Activated CD8-positive, alpha-beta memory T cell treated with anti-CD3 and anti-CD28 coated beads, Interleukin-2, amount 10 ng/mL, durations not matched to agents 7 days and 5 days (primary cell): ENCODE results near the gene SIGLECL1. TPM values are rescaled to one million over a fixed set of nuclear protein-coding genes. Genes with fewer than 3 reads are reported as not detected.

Experiments used
- ATAC-seq: fragments of 150-1000 bp; cut with Tn5 transposase; one replicate; pipeline ENCODE4 v1.10.0; 2021; ENCODE audit warnings: moderate library complexity
- CTCF ChIA-PET: fragments of 350-600 bp; sonication (Branson Sonifier 250); formaldehyde crosslinking; loops from one replicate; lab custom pipeline; 2021; ENCODE audit warnings: antibody characterized with exemption; lab: Charles Lee
- DNase-seq: peaks from one replicate; pipeline ENCODE4 v3.0.0-alpha.2; 2020
- H3K27ac Mint-ChIP-seq: one replicate; pipeline ENCODE4 v1.8.0; 2021; ENCODE audit warnings: mild to moderate bottlenecking, mixed read lengths
- H3K27me3 Mint-ChIP-seq: one replicate; pipeline ENCODE4 v1.8.0; 2021; ENCODE audit warnings: mixed read lengths
- H3K36me3 Mint-ChIP-seq: one replicate; pipeline ENCODE4 v1.8.0; 2021; ENCODE audit warnings: mild to moderate bottlenecking, mixed read lengths
- H3K4me1 Mint-ChIP-seq: one replicate; pipeline ENCODE4 v1.8.0; 2021; ENCODE audit warnings: mixed read lengths
- H3K4me3 Mint-ChIP-seq: one replicate; pipeline ENCODE4 v1.8.0; 2021; ENCODE audit warnings: mild to moderate bottlenecking, moderate library complexity, mixed read lengths
- H3K9me3 Mint-ChIP-seq: one replicate; pipeline ENCODE4 v1.8.0; 2022; ENCODE audit warnings: low read depth, mixed read lengths
- total RNA-seq, 2 experiments: library from RNA; stranded (reverse); gene quantifications; one replicate each; pipeline ENCODE4 v1.2.3, GENCODE V29; 2021

SIGLECL1 gene
- total RNA-seq, 2 experiments from 2014 or later: not detected

DNA sequence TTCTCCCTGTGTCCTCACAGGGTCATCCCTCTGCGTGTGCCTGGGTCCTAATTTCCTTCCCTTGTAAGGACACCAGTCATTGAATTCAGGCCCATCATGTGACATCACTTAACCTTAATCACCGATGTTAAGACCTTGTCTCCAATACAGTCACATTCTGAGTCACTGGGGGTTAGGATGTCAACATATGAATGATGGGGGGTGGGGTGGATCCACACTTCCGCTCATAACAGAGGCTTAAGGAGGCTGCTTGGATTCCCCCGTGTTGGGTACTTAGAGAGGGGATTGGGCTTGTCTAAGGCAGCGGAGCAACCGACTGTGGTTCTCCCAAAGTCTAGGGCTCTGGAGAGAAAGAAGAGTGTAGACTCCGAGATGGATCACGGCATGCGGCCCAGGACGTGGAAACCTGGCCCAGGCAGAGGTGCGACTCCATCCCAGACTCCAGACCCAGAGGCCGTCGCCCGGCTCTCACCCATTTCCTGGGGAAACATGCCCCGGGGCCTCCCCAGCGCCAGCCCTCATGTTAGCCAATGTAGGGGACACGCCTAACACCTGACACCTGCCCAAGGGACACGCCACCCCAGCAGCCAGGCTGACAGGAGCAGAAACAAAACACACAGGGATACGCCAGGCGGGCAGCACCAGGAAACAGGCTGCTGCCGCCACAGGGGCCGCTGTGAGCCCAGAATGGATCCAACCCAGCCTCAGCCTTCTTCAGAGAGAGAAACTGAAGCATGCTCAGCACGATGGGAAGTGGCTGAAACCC is 43.5 kb downstream of the SIGLECL1 start:
- no peak for ATAC-seq
- no peaks in the 10 kb centered on the region for H3K9me3 Mint-ChIP-seq

DNA sequence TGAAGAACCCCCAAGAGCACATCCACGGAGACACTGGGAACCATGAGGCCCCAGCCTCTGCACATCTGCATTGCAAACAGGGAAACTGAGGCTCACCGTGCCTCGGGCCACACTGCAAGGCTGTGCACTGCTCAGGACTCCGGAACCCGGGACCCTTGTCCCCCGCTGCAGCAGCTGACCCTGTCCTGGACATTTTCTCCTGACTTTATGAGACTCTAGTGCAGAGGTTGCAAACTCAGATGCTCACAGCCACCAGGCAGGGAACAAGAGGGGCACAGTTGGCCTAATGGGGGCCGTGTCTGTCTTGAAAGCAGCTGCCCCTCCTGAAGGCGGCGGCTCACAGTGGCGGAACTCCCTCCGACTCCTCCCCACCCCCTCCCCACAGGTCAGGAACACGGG is 44.1 kb downstream of the SIGLECL1 start:
- CTCF ChIA-PET: no interaction called here
- peaks cover 2% of the 10 kb centered on the region for H3K27me3 Mint-ChIP-seq
- ATAC-seq (no peak), DNase-seq (no peak)
- no peak overlapping the region for H3K4me3 Mint-ChIP-seq
- no peaks in the 10 kb centered on the region for H3K36me3 Mint-ChIP-seq
- H3K9me3 Mint-ChIP-seq: no peaks in the 10 kb centered on the region
- H3K4me1 Mint-ChIP-seq: no peaks in the 10 kb centered on the region
- H3K27ac Mint-ChIP-seq: no peak overlapping the region

More for the DNA sequence above, 43.5 kb downstream of the SIGLECL1 start:
- no peak for DNase-seq
- CTCF ChIA-PET: no interaction called here
- Mint-ChIP-seq H3K27ac (no peak overlapping the region), H3K36me3 (no peaks in the 10 kb centered on the region), H3K4me3 (no peak overlapping the region), H3K4me1 (no peaks in the 10 kb centered on the region), H3K27me3 (peaks cover 2% of the 10 kb centered on the region)

DNA sequence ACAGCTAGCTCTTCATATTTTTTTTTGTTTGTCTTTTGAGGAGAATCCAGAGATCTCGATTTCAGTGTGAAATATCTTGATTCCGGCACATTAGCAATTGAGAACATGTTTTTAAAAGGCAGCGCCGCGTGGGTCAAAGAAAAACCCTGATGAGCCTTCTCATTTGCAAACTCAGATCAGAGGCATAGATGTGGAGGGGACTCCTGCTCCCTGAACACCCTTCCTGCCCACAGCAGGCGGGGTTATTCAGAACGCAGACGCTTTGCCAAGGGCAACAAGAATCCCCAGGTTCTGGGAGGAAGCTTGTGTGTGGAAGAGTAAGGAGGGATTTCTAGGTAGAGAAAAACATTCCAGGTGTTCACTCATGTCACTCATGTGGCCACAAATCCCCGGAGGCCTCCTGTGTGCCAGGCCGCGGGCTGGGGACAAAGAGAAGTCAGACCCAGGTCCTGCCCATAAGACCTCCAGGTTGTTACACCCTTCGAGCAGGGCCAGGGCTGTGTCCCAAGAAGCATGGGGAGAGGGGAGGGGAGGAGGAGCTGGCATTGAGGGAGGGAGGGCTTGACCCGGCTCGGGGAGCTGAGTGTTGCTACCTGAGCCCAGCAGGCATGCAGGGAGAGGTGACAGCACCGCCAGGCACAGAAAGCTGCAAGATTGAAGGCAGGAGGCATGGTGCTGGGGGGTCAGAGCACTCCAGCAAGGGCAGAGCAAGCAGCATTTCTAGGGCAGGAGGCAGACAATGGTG is 44.7 kb downstream of the SIGLECL1 start:
- H3K4me3 Mint-ChIP-seq: no peak overlapping the region
- CTCF ChIA-PET: interaction anchor here (1.0 kb wide), 1 partner anchor 361 kb away, joined by 4 read pairs; no protein-coding TSS in a partner anchor
- H3K9me3 Mint-ChIP-seq: no peaks in the 10 kb centered on the region
- H3K4me1 Mint-ChIP-seq: no peaks in the 10 kb centered on the region
- H3K27ac Mint-ChIP-seq: no peak overlapping the region
- no peak for ATAC-seq
- H3K36me3 Mint-ChIP-seq: no peaks in the 10 kb centered on the region
- H3K27me3 Mint-ChIP-seq: no peaks in the 10 kb centered on the region
- DNase-seq: no peak

DNA sequence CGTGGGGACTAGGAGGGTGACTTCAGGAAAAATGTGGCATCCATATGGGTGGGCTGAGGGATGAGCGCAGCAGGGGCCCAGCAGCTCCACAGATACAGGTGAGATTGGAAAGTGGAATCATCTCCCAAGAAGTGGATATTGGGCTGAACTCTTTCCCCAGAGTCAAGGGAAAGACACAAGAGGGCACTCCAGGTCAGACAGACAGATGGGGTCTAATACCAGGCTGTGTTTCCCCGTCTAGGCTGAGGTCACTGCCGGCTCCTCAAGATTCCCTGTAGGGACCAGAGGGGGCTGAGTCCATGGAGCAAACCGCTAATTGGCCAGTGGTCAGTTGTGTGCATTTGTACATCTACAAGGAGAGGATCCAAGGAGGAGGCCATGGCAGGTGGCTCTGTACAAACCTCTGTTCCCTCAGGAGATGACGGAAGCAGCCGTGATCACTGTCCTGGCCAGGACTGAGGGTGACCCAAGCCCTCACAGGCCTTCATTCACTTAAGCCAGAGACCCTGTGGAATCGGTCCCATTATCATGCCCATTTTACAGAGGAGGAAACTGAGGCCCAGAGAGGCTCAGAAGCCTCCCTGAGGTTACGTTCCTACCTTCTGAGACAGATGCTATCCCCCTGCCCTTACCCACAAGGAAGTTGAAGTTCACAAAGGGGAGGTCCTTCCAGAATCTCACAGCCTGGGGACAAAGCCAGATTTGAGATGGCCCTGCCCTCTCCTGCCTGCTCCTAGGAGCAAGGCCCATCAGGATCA is 45.6 kb downstream of the SIGLECL1 start:
- Mint-ChIP-seq H3K27ac (no peak overlapping the region), H3K4me3 (no peak overlapping the region), H3K36me3 (no peaks in the 10 kb centered on the region), H3K27me3 (peaks cover 1% of the 10 kb centered on the region), H3K9me3 (no peaks in the 10 kb centered on the region), H3K4me1 (no peaks in the 10 kb centered on the region)
- DNase-seq (no peak), ATAC-seq (no peak)
- CTCF ChIA-PET: interaction anchor here (1.0 kb wide), 1 partner anchor 360 kb away, joined by 4 read pairs; no protein-coding TSS in a partner anchor

DNA sequence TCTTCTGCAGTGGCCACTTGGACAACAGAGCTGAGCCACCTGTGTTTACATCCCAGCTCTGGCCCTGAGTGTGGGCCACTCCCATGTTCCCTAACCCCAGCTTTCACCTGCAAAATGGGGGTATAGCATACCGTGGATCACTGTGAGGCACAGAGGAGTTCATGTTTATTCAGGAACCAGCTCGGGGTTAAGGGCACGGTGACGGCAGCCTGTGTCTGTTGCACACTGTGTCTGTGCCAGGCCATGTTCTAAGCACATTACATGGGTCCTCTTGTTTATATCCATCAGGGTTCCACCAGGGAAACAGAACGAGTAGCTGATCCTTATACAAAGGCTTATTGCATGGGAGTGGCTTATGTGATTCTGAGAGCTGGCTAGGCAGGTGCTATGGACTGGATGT is 46.5 kb downstream of the SIGLECL1 start:
- H3K9me3 Mint-ChIP-seq: no peaks in the 10 kb centered on the region
- CTCF ChIA-PET: no interaction called here
- no peak overlapping the region for H3K4me3 Mint-ChIP-seq
- H3K27me3 Mint-ChIP-seq: peaks cover 6% of the 10 kb centered on the region
- no peaks in the 10 kb centered on the region for H3K36me3 Mint-ChIP-seq
- DNase-seq: no peak
- H3K27ac Mint-ChIP-seq: no peak overlapping the region
- H3K4me1 Mint-ChIP-seq: no peaks in the 10 kb centered on the region
- no peak for ATAC-seq

DNA sequence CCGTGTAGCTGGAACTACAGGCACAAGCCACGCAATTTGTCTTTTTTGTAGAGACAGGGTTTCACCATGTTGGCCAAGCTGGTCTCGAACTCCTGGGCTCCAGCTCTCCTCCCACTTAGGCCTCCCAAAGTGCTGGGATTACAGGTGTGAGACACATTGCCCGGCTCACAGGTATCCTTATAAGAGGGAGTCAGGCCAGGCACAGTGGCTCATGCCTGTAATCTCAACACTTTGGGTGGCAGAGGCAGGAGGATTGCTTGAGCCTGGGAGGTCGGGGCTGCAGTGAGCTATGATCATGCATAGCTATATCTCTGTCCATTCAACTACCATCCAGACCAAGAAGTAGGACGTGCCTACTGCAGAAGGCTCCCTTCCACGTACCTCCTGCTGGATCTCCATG is 50.4 kb downstream of the SIGLECL1 start:
- Mint-ChIP-seq H3K36me3 (no peaks in the 10 kb centered on the region), H3K4me1 (no peaks in the 10 kb centered on the region), H3K27me3 (peaks cover 12% of the 10 kb centered on the region), H3K9me3 (peaks cover 2% of the 10 kb centered on the region), H3K4me3 (no peak overlapping the region), H3K27ac (no peak overlapping the region)
- DNase-seq (no peak), ATAC-seq (no peak)
- CTCF ChIA-PET: interaction anchor here (0.6 to 1.3 kb wide), 3 partner anchors 42 to 356 kb away, joined by 3 to 4 read pairs (median 4); no protein-coding TSS in a partner anchor

DNA sequence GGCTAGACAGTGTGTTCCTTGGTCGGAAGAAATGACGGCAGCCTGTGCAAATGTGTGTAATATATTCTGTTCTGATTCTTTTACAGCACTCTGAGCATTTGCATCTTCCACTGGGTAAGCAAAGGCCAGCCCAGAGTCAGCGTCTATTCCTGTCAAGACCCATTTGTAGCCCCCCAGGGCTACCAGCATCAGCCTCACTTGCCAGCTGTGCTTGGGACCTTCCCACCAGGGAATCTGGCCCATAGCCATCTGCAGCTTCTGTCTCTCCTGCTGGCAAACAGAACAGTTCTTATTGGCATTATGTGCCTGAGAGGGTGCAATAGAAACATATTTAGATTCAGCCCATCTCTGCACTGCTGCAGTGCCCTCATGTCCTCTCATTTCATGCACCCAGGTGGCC is 54.6 kb downstream of the SIGLECL1 start:
- no peak for DNase-seq
- H3K27ac Mint-ChIP-seq: no peak overlapping the region
- peaks cover 8% of the 10 kb centered on the region for H3K9me3 Mint-ChIP-seq
- no peaks in the 10 kb centered on the region for H3K36me3 Mint-ChIP-seq
- no peak overlapping the region for H3K4me3 Mint-ChIP-seq
- H3K27me3 Mint-ChIP-seq: peaks cover 28% of the 10 kb centered on the region
- no peaks in the 10 kb centered on the region for H3K4me1 Mint-ChIP-seq
- no peak for ATAC-seq
- CTCF ChIA-PET: no interaction called here

DNA sequence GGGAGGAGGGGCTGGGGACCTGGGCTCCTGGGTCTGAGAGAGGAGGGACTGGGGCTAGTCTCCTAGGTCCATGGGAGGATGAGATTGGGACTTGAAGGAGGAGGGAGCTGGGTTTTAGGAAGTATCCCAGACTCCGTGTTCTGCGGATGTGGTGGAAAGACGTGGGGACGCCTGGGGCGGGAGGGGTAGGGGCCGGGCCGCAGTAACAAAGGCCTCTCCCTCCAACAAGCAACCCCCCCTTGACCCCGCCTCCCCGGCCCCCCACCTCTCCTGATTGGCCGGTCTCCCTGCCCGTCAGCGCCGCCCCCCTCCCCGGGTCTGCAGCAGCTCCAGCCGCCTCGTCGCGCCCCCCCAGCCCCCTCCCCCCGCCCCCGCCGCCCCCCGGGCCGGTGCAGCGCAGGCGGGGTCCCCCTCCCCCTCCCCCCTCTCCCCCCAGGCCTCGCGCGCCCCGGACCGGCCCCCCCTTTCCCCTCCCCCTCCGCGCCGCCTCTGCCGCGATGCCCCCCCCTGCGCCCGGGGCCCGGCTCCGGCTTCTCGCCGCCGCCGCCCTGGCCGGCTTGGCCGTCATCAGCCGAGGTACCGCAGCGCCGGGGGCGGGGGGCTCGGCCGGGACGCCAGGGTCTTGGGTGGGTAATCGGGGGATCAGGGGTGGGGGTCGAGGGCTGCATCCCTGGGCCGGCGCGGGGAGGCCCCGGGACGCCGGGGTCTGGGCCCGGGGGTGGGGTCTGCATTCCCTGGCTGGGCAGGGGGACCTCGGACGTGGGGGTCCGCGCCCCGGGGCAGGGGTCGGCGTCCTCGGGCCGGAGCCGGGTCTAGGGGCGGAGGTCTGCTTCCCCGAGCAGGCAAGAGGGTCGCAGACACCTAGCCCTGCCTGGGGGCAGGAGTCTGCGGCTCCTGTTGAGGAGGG is 60.7 kb downstream of the SIGLECL1 start, which contains the start of gene IGLON5:
TSS of gene IGLON5 (plus strand) at position 294 of the 907 bp plus-strand sequence. CDS start at position 498, 204 bp downstream.
- no peak within 1 kb of the TSS for H3K27ac Mint-ChIP-seq
- no peak for DNase-seq
- CTCF ChIA-PET: no interaction called here

DNA sequence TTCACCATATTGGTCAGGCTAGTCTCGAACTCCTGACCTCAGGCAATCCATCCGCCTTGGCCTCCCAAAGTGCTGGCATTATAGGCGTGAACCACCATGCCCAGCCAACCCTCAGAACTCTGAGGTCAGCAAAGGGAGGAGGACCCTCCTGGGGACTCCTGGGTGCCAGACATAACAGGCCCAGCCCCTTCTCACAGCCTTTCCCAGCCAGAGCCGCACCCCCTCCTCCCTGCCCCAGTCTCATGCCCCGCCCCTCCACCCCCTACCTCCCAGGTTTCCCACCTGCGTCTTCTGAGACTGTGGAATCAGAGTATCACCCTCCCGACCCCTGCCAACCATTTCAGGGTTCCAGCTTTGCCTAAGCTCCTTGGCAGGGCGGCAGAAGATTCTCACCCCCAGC is 65.8 kb downstream of the SIGLECL1 start:
- H3K27me3 Mint-ChIP-seq: peaks cover 15% of the 10 kb centered on the region
- H3K9me3 Mint-ChIP-seq: no peaks in the 10 kb centered on the region

More for the DNA sequence above, 60.7 kb downstream of the SIGLECL1 start, which contains the start of gene IGLON5:
- Mint-ChIP-seq H3K27me3 (peaks cover 31% of the 10 kb centered on the region), H3K4me3 (no peak within 1 kb of the TSS), H3K36me3 (no peaks in the 10 kb centered on the region), H3K4me1 (no peaks in the 10 kb centered on the region), H3K9me3 (peaks cover 5% of the 10 kb centered on the region)
- ATAC-seq: no peak

DNA sequence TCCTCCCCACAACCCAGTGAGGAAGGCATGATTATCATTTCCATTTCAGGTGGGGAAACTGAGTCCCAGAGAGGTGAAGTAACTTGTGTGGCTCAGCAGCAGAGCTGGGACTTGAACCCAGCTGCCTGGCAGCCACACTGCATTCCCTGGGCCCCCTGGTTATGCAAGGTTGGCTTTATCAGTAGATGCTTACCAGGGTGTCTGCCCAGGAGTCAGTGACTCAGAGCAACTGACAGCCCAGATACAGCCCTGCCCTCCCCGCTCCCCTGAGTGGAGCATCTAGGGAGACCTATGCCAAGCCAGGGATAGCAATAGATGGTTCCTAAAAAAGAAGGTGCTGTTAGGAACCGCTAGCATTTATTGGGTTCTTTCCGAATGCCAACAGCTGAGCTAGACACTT is 66.5 kb downstream of the SIGLECL1 start:
- no peaks in the 10 kb centered on the region for H3K4me1 Mint-ChIP-seq
- peaks cover 12% of the 10 kb centered on the region for H3K27me3 Mint-ChIP-seq
- no peak overlapping the region for H3K4me3 Mint-ChIP-seq
- no peaks in the 10 kb centered on the region for H3K9me3 Mint-ChIP-seq
- H3K27ac Mint-ChIP-seq: no peak overlapping the region
- no peaks in the 10 kb centered on the region for H3K36me3 Mint-ChIP-seq
- CTCF ChIA-PET: no interaction called here
- ATAC-seq (no peak), DNase-seq (no peak)

More for the DNA sequence above, 65.8 kb downstream of the SIGLECL1 start:
- H3K27ac Mint-ChIP-seq: no peak overlapping the region
- no peak for ATAC-seq
- no peaks in the 10 kb centered on the region for H3K36me3 Mint-ChIP-seq
- no peak overlapping the region for H3K4me3 Mint-ChIP-seq
- CTCF ChIA-PET: no interaction called here
- no peaks in the 10 kb centered on the region for H3K4me1 Mint-ChIP-seq
- DNase-seq: no peak

DNA sequence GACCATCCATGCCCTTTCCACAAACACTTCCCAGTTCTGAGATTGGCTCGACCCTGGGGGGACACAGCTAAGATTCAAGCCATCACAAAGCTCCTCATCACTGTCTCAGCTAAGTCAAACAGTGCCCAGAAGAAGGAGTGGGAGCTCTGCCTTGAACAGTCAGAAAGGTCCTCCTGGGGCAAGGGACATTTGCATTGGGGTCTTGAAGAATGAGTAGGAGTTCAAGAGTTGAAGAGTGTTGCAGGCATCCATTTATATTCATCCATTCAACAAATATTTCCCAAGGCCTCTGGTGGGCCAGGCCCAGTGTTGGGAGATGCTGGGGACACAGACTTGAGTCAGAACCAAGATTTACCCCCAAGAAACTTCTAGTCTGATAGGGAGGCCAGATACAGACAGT is 67.1 kb downstream of the SIGLECL1 start:
- H3K27me3 Mint-ChIP-seq: peaks cover 15% of the 10 kb centered on the region
- ATAC-seq (no peak), DNase-seq (no peak)
- no peak overlapping the region for H3K27ac Mint-ChIP-seq
- CTCF ChIA-PET: no interaction called here
- H3K9me3 Mint-ChIP-seq: no peaks in the 10 kb centered on the region
- H3K36me3 Mint-ChIP-seq: no peaks in the 10 kb centered on the region
- H3K4me1 Mint-ChIP-seq: no peaks in the 10 kb centered on the region
- H3K4me3 Mint-ChIP-seq: no peak overlapping the region
